CD14-positive monocyte (primary cell): ENCODE results near the gene ACAD10. TPM values are rescaled to one million over a fixed set of nuclear protein-coding genes. Genes with fewer than 3 reads are reported as not detected.

ENCODE experiments used
- DNase-seq, 3 donors: peaks; one replicate each; pipeline ENCODE4 v3.0.0-alpha.2; 2011 to 2022
- H2AFZ ChIP-seq: 2 replicates; pipeline ENCODE4 v1.6.0; 2012; ENCODE audit warnings: mild to moderate bottlenecking, low read depth, low read length, inconsistent platforms; ENCODE audit not compliant: insufficient read depth, poor library complexity, severe bottlenecking
- H3K27ac ChIP-seq, 2 donors: 1 replicate in 1 of 2; 2 replicates in 1 of 2; pipeline ENCODE4 v1.5.1; 2012 to 2013; ENCODE audit warnings: low read length in 2 of 2, control low read depth in 1 of 2, inconsistent platforms in 1 of 2, low read depth in 1 of 2, mild to moderate bottlenecking in 1 of 2
- H3K27me3 ChIP-seq, 2 donors: one replicate each; pipeline versions ENCODE4 v1.6.0 to v1.6.1; 2011 to 2013; ENCODE audit warnings: low read length in 2 of 2; ENCODE audit not compliant: control insufficient read depth in 2 of 2, insufficient read depth in 2 of 2
- H3K36me3 ChIP-seq, 2 donors: replicated peaks in 1 of 2; 1 replicate in 1 of 2; 2 replicates in 1 of 2; pipeline versions ENCODE4 v1.5.1 to v1.6.1; 2012 to 2013; ENCODE audit warnings: low read length in 2 of 2, control low read depth in 1 of 2, inconsistent platforms in 1 of 2, mild to moderate bottlenecking in 1 of 2; ENCODE audit not compliant: insufficient read depth in 2 of 2, control insufficient read depth in 1 of 2
- H3K4me1 ChIP-seq, 2 donors: 1 replicate in 1 of 2; 2 replicates in 1 of 2; pipeline versions ENCODE4 v1.5.1 to v1.6.1; 2012 to 2013; ENCODE audit warnings: low read length in 2 of 2, control low read depth in 1 of 2, inconsistent platforms in 1 of 2, mild to moderate bottlenecking in 1 of 2, moderate library complexity in 1 of 2; ENCODE audit not compliant: insufficient read depth in 2 of 2, control insufficient read depth in 1 of 2
- H3K4me2 ChIP-seq: replicated peaks from 2 replicates; pipeline ENCODE3; 2012; ENCODE audit warnings: low read length, moderate library complexity, mild to moderate bottlenecking; ENCODE audit not compliant: poor library complexity, severe bottlenecking; ENCODE audit errors: extremely low read depth
- H3K4me3 ChIP-seq, 3 experiments: fragments of 200-600 bp in 1 of 3; sonication (generic) in 1 of 3; replicated peaks in 1 of 3; 1 replicate in 2 of 3; 2 replicates in 1 of 3; pipeline ENCODE4 v1.5.1; 2011 to 2013; ENCODE audit warnings: low read length in 3 of 3, mild to moderate bottlenecking in 3 of 3, control low read depth in 2 of 3, low read depth in 2 of 3, inconsistent platforms in 1 of 3, moderate library complexity in 1 of 3
- H3K79me2 ChIP-seq: 2 replicates; pipeline ENCODE4 v1.6.0; 2012; ENCODE audit warnings: mild to moderate bottlenecking, control low read depth, inconsistent platforms, low read length, moderate library complexity; ENCODE audit not compliant: insufficient read depth
- H3K9ac ChIP-seq: 2 replicates; pipeline ENCODE4 v1.6.0; 2017; ENCODE audit warnings: low read length, mild to moderate bottlenecking; ENCODE audit not compliant: insufficient read depth, poor library complexity, severe bottlenecking
- H3K9me3 ChIP-seq, 2 donors: replicated peaks in 1 of 2; 1 replicate in 1 of 2; 2 replicates in 1 of 2; pipeline versions ENCODE4 v1.5.1 to v1.6.1; 2012 to 2013; ENCODE audit warnings: low read length in 2 of 2, control low read depth in 1 of 2; ENCODE audit not compliant: control insufficient read depth in 1 of 2, insufficient read depth in 1 of 2
- H4K20me1 ChIP-seq: 2 replicates; pipeline ENCODE4 v1.6.0; 2012; ENCODE audit warnings: mild to moderate bottlenecking, low read length, control low read depth, moderate library complexity; ENCODE audit not compliant: insufficient read depth
- H3K27ac Mint-ChIP-seq, 7 donors: one replicate each; pipeline ENCODE4 v1.8.0; 2020; ENCODE audit warnings: mild to moderate bottlenecking in 7 of 7, mixed read lengths in 7 of 7, moderate library complexity in 6 of 7, inconsistent platforms in 2 of 7
- H3K27me3 Mint-ChIP-seq, 3 donors: one replicate each; pipeline ENCODE4 v1.8.0; 2021 to 2022; ENCODE audit warnings: low read depth in 3 of 3, mild to moderate bottlenecking in 3 of 3, mixed read lengths in 3 of 3, moderate library complexity in 3 of 3, inconsistent platforms in 1 of 3
- H3K36me3 Mint-ChIP-seq, 2 donors: one replicate each; pipeline ENCODE4 v1.8.0; 2020; ENCODE audit warnings: mixed read lengths in 2 of 2, inconsistent platforms in 1 of 2, mild to moderate bottlenecking in 1 of 2
- H3K4me1 Mint-ChIP-seq: one replicate; pipeline ENCODE4 v1.8.0; 2020; ENCODE audit warnings: mild to moderate bottlenecking, mixed read lengths
- H3K4me3 Mint-ChIP-seq, 2 donors: one replicate each; pipeline ENCODE4 v1.8.0; 2020; ENCODE audit warnings: mild to moderate bottlenecking in 2 of 2, mixed read lengths in 2 of 2, moderate library complexity in 1 of 2
- H3K9me3 Mint-ChIP-seq, 7 donors: one replicate each; pipeline ENCODE4 v1.8.0; 2020 to 2022; ENCODE audit warnings: mixed read lengths in 7 of 7, mild to moderate bottlenecking in 6 of 7, moderate library complexity in 6 of 7, inconsistent platforms in 2 of 7
- WGBS: methylation state at CpG from one replicate; pipeline ENCODE4 v1.1.5; 2013; ENCODE audit warnings: missing lambda C conversion rate; ENCODE audit not compliant: insufficient coverage; 5-methylcytosine and 5-hydroxymethylcytosine counted together
- intact Hi-C, 2 donors: fragments of 100-400 bp; cut with micrococcal nuclease; formaldehyde crosslinking; loops; one replicate each; pipeline versions ENCODE4 v1.15.0 to v1.15.1; 2023
- polyA plus RNA-seq, 3 donors: library from polyadenylated mRNA; depleted of rRNA in 1 of 3; unstranded in 2 of 3; stranded (reverse) in 1 of 3; fragments of 300-500 nt in 2 of 3; fragments of >200 nt in 1 of 3; fragmentation: Illumina TruSeq in 2 of 3; gene quantifications; 1 replicate in 2 of 3; 2 replicates in 1 of 3; pipeline ENCODE4 v1.2.3, GENCODE V29; 2012 to 2021
- TF ChIP-seq, protein P1 (sequence below): fragments of 200-600 bp; IDR thresholded peaks from one replicate; pipeline ENCODE4 v1.8.0; 2022; ENCODE audit warnings: antibody characterized with exemption, mild to moderate bottlenecking

The ACAD10 gene
- polyA plus RNA-seq, 3 donors = 9.4 to 34.3 (median 10.1) TPM

DNA sequence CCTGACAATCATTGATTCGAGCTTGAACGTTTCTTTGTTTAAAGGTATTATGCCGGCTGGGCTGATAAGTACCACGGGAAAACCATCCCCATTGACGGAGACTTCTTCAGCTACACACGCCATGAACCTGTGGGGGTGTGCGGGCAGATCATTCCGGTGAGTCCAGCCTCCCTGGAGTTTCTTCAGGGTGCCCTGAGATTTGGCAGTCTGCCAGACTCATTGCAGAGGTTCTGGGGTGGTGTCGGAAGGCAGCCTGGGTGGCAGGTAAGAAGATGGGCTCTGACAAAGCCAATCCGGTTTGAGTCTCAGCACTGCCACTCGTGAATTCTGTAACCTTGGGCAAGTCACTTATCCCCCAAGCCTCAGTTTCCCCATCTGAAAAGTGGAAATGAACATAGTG, 103.9 kb downstream of the ACAD10 start:
- Histone ChIP-seq H3K27me3 (no peaks in the 10 kb centered on the region), H3K4me3 (no peak overlapping the region), H3K9me3 (no peaks in the 10 kb centered on the region), H3K9ac (no peak overlapping the region), H3K27ac (no peak overlapping the region), H3K4me2 (no peak overlapping the region), H4K20me1 (peaks cover 58% of the 10 kb centered on the region), H3K4me1 (no peaks in the 10 kb centered on the region), H3K36me3 (peaks cover 83 to 96% of the 10 kb centered on the region in 2 donors), H3K79me2 (no peaks in the 10 kb centered on the region), H2AFZ (no peak overlapping the region)
- TF ChIP-seq, protein P1, sequence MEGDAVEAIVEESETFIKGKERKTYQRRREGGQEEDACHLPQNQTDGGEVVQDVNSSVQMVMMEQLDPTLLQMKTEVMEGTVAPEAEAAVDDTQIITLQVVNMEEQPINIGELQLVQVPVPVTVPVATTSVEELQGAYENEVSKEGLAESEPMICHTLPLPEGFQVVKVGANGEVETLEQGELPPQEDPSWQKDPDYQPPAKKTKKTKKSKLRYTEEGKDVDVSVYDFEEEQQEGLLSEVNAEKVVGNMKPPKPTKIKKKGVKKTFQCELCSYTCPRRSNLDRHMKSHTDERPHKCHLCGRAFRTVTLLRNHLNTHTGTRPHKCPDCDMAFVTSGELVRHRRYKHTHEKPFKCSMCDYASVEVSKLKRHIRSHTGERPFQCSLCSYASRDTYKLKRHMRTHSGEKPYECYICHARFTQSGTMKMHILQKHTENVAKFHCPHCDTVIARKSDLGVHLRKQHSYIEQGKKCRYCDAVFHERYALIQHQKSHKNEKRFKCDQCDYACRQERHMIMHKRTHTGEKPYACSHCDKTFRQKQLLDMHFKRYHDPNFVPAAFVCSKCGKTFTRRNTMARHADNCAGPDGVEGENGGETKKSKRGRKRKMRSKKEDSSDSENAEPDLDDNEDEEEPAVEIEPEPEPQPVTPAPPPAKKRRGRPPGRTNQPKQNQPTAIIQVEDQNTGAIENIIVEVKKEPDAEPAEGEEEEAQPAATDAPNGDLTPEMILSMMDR = no peak
- Mint-ChIP-seq H3K36me3 (peaks cover 82 to 97% of the 10 kb centered on the region in 2 donors), H3K4me3 (no peak overlapping the region), H3K27me3 (peaks cover 0 to 2% (median 2%) of the 10 kb centered on the region in 3 donors), H3K9me3 (peaks cover 0 to 2% (median 0%) of the 10 kb centered on the region in 7 donors), H3K4me1 (peaks cover 4% of the 10 kb centered on the region), H3K27ac (peak overlapping the region in 1 of 7 donors; percentile 45)
- intact Hi-C loops = loop anchor here (2.0 to 5.0 kb wide), 2 partner anchors 35 to 37 kb away; no protein-coding TSS in a partner anchor
- WGBS = 99% methylated on average over 8 of the region's 11 CpGs
- DNase-seq = no peak

DNA sequence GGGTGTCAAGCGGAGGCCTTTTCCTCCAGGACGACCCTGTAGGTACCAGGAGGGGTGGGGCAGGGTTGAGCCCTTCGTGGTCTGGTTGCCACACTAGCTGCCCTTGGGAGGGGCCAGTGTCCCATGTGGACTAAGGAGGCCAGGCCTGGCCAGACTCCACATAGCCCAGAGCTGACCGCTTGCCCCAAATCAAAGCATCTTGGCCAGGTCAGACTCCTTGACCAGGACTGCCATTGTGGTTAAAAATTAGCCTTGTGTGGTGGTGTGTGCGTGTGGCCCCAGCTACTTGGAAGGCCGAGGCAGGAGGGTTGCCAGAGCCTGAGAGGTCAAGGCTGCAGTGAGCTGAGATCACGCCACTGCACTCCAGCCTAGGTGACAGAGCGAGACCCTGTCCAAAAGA, 105.7 kb downstream of the ACAD10 start:
- Mint-ChIP-seq H3K27ac (peak overlapping the region in 3 of 7 donors; percentile 46 to 70 (median 66)), H3K4me3 (no peak overlapping the region), H3K27me3 (peaks cover 0 to 2% (median 2%) of the 10 kb centered on the region in 3 donors), H3K9me3 (peaks cover 0 to 2% (median 0%) of the 10 kb centered on the region in 7 donors), H3K4me1 (peaks cover 4% of the 10 kb centered on the region), H3K36me3 (peaks cover 75 to 97% of the 10 kb centered on the region in 2 donors)
- 85% methylated on average over 7 of the region's 8 CpGs for WGBS
- no peaks in the 10 kb centered on the region for H3K79me2 ChIP-seq
- no peaks in the 10 kb centered on the region for H3K9me3 ChIP-seq
- peaks cover 61% of the 10 kb centered on the region for H4K20me1 ChIP-seq
- H3K4me2 ChIP-seq = no peak overlapping the region
- no peak for DNase-seq
- intact Hi-C loops = no loop called here
- H3K4me1 ChIP-seq = no peaks in the 10 kb centered on the region
- no peak overlapping the region for H3K4me3 ChIP-seq
- H3K9ac ChIP-seq = no peak overlapping the region
- H3K27me3 ChIP-seq = no peaks in the 10 kb centered on the region
- TF ChIP-seq, protein P1 = no peak
- peaks cover 84 to 96% of the 10 kb centered on the region in 2 donors for H3K36me3 ChIP-seq
- H3K27ac ChIP-seq = peak overlapping the region in 1 of 2 donors; percentile 31
- H2AFZ ChIP-seq = no peak overlapping the region
